Loucy (cell line): ENCODE data around the gene ZNF160.

ENCODE experiments used
- EZH2phosphoT487 ChIP-seq: fragments of 200-600 bp; IDR thresholded peaks from 2 replicates; pipeline ENCODE4 v1.6.1; 2018; ENCODE audit warnings: antibody characterized with exemption, mild to moderate bottlenecking, moderate library complexity, borderline replicate concordance
- TF ChIP-seq, protein P1 (sequence below): fragments of 200-600 bp; sonication (generic); conservative IDR thresholded peaks from 2 replicates; pipeline ENCODE4 v1.5.1; 2014; ENCODE audit warnings: mild to moderate bottlenecking, antibody characterized with exemption, low read length

- TF ChIP-seq, protein P1, sequence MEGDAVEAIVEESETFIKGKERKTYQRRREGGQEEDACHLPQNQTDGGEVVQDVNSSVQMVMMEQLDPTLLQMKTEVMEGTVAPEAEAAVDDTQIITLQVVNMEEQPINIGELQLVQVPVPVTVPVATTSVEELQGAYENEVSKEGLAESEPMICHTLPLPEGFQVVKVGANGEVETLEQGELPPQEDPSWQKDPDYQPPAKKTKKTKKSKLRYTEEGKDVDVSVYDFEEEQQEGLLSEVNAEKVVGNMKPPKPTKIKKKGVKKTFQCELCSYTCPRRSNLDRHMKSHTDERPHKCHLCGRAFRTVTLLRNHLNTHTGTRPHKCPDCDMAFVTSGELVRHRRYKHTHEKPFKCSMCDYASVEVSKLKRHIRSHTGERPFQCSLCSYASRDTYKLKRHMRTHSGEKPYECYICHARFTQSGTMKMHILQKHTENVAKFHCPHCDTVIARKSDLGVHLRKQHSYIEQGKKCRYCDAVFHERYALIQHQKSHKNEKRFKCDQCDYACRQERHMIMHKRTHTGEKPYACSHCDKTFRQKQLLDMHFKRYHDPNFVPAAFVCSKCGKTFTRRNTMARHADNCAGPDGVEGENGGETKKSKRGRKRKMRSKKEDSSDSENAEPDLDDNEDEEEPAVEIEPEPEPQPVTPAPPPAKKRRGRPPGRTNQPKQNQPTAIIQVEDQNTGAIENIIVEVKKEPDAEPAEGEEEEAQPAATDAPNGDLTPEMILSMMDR, result no peak
- no peak for TF ChIP-seq EZH2phosphoT487
These were observed 33.2 kb upstream of the ZNF160 start for GRCh38 chr19:53136432-53136831.
